DMS79 (cell line): ENCODE data around the gene NDFIP2.
"Not testable (repeated sequence)": the region's sequence is repeated elsewhere in the genome, so short reads cannot be mapped to it uniquely, and the experiment has no call there.

Experiments
- DNase-seq: peaks from one replicate; lab custom pipeline; 2025; lab: John Stamatoyannopoulos, UW

The NDFIP2 gene

DNA sequence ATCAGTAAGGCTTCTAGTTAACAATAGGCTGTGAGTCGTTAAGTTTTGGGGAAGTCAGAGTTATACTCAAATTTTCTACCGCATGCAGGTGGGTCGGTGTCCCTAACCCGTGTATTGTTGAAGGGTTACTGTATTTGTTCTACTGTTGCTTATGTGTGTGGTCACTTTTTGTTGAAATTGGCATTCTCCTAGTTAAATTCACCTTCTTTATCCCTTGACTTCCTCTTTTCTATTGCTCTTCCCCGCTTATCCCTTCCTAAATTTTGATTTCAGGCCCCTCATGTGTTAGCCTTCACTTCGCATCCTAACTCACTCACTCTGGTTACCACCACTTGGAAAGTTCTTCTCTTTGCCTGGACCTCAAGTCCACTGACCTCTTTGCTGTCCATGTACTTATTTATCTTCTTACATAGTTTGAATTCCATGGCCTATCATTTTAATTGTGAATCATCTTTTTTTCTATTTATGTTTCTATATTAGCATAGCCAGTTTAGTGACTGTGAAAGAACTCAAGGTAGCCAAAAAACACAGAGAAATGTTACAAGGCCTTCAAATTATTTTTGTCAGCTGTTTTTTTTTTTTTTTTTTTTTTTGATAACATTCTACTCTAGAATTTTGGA is 52.9 kb downstream of the NDFIP2 start:
- no peak for DNase-seq

DNA sequence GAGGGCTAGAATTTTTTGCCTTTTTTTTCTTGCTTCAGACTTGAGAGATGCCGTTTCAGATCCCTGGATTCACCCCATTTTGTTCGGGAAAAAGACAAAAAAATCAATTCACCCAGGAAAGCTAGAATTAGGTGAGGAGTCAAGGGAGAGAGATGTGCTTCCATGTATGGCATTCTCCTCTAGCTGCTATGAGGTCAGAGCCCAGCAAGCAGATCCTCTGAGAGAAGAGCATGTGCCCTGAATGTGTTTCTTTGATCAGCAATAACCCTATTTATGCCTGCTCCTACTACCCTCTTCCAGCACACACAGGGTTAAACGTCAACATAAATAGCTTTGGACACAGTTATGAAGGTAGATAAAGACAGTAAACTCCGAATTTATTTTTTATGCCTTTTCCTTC is 53.6 kb downstream of the NDFIP2 start:
- no peak for DNase-seq

- DNase-seq, result no peak
These were observed 57.8 kb downstream of the NDFIP2 start for GRCh38 chr13:79538757-79539156.

GRCh38 chr13:79540504-79540903 is 59.5 kb downstream of the NDFIP2 start:
- DNase-seq, result no peak

DNA sequence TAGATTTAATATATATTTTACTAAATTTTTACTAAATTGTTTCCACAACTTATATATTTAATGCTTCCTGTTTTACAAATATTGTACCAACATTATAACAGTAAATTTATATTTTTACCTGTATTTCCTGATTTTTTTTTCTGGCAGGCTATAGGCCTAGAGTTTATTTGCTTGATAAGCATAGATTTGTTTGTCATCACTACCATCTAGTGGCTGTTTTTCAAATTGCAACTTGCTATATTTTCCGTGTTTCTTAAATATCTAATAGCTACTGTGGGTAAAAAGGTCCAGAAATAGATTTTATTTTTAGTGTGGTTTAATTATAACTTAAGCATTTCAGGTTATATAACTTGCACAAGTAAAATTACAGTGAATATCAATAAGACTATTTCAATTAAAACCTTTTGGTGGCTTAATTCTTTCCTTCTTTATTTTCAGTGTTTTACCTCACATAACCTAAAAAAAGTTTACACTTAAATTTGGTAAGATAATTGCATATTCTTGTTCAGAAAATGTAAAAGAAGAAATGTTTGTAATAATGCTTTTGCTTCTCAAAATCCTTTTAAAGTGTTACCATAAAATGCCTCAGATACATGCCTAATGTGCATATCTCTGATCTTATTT is 60.6 kb downstream of the NDFIP2 start:
- DNase-seq, result no peak

GRCh38 chr13:79543883-79544282 is 62.9 kb downstream of the NDFIP2 start:
- no peak for DNase-seq

DNA sequence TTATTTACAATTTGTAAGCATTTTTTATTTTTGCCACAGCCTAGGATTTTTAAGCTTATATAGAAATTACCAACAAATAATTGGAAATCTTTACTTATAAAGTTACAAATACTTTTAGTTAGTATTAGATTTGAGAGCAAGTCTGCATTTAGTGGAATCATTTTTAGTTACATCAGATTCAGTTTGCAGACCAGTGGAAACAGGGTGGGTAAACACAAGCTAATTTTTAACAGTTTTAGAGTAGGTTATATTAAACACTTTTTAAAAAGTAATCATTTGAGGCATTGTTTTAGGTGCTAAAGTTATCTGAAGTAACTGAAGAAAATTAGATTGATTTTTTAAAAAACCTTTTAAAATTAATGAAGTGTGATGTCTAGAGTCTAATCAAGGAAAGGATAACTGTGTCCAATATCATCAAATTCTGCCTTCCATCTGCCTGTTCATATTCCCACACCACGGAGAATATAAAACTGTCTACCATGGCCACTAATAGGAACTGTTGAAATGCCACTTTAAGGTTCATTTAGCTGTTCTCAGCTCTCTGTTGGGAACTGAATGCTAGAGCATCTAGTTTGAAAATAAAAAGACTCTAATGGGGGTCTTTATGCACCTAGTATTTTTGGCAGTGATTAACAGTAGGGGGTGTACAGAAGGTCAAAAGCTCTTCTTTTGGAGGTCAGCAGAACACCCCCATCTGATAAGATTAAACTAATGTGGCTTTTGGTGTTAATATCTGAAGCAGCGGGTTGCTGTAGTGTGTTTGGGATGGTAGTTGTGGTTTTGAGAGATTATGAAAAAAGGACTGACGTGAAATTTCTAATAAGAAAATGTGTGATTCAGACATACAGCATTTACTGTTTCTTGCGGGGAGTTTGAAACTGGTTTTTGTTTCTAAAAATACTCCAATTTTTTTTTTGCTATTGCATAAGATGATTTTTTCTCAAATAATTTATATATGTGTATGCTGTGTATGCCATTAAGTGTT is 66.5 kb downstream of the NDFIP2 start:
- DNase-seq, result no peak

GRCh38 chr13:79548902-79549301 is 67.9 kb downstream of the NDFIP2 start:
- no peak for DNase-seq

- DNase-seq, result no peak
These were observed 68.6 kb downstream of the NDFIP2 start for GRCh38 chr13:79549355-79550106.

DNA sequence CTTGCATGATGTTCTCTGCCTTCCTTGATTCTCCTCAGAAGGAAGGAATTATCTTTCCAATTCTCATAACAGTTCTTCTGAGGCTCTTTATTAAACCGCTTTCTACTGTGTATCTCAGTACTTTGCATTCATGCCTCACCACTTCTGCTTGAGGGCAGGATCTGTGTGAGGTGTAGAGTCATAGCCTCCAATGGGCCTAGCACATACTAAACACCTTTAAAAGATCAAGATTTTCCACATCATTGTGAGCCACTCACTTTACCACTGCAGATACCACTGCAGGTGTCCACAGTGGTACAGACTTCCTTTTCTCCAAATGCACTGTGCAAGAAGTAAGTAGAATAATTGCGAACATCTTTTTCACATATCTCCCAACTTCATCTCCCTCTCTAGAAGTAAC is 76.7 kb downstream of the NDFIP2 start:
- no peak for DNase-seq

- no peak for DNase-seq
These were observed 80.0 kb downstream of the NDFIP2 start for GRCh38 chr13:79560954-79561353.

DNA sequence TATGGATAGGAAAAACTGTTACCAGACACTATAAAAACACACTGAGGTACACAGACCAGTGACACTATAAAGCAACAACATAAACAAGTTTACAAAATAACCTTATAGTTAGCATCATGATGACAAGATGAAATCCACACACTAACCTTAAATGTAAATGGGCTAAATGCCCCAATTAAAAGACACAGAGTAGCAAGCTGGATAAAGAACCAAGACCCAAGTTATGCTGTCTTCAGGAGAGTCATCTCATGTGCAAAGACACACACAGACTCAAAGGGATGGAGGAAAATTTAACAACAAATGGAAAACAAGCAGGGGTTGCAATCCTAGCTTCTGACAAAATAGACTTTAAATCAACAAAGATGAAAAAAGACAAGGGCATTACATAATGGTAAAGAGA is 81.6 kb downstream of the NDFIP2 start:
- DNase-seq, result no peak

- DNase-seq, result no peak
These were observed 85.2 kb downstream of the NDFIP2 start for GRCh38 chr13:79566118-79566517.

DNA sequence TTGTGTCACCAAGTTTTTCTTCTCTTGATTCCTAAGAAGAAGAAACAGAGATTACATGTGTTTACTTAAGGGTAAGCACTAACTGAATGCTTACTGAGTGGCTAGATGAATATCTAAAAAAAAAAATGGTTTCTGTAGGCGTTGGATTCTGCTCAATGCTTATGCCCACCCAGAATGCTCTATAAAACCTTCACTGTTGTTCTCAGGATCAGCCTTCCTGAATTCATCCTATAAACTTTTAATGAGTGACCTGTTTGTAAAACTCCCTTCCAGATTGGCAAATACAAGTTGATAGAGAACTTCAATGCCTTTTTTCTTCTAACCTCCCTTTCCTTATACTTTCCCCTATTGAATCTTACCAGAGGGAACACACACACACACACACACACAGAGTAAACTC is 90.2 kb downstream of the NDFIP2 start:
- DNase-seq, result no peak

GRCh38 chr13:79573892-79574291 is 92.9 kb downstream of the NDFIP2 start:
- DNase-seq, result not testable (repeated sequence)

GRCh38 chr13:79581870-79582315 is 100.9 kb downstream of the NDFIP2 start:
- no peak for DNase-seq

DNA sequence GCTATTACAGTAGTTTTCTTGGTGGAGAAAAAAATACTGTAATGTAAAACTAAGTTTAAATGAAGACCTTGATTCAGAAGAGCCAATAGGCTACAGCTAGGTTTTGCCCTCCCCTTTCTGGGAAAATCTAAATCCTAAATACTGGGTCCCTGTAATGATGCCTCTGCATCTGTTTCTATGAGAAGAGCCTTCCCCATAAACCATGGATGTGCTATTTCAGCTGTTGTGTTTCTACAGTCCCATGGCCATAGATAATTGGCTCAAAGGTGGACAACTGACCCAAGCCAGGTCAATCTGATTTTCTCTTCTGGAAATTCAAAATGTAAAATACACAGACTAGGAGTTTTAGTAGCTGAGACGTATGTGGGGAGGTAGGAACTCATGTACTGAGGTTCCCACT is 101.9 kb downstream of the NDFIP2 start:
- DNase-seq, result no peak

GRCh38 chr13:79585033-79585432 is 104.1 kb downstream of the NDFIP2 start:
- no peak for DNase-seq

GRCh38 chr13:79589603-79590393 is 108.8 kb downstream of the NDFIP2 start:
- DNase-seq, result no peak

DNA sequence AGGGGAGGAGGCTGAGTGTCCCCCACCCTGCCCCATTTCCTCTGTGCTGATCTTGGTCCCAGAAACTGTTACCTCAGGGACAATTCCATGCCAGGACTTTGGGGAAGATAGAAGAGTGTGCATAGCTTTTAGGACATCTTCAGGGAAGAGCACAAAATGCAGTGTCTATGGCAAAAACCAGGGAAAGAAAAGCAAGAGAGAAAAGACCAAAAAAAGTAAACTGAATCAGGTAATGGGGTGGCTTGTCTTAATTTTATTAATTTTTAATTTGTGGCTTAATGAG is 109.4 kb downstream of the NDFIP2 start:
- DNase-seq, result no peak

DNA sequence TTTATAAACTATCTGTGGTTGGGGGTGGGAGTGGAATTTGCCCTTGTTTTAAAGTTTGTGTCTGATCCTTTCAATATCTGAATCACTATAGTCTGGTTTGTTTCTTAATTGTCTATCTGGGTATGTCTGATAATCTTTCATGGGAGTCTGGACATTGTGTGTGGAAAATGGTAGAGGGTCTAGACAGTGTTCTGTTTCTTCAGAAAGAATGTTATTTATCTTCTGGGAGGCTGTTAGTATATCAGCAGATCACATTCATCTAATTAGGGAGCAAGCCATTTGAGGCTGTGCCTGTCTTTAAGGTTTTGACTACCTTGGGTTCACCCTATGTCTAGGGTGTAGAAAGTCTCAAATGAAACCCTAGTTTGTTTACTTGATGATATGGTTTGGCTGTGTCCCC is 110.5 kb downstream of the NDFIP2 start:
- no peak for DNase-seq

GRCh38 chr13:79593121-79593520 is 112.2 kb downstream of the NDFIP2 start:
- no peak for DNase-seq
